Measurements from ENCODE around the gene SYNPO2.

SYNPO2 gene

DNA sequence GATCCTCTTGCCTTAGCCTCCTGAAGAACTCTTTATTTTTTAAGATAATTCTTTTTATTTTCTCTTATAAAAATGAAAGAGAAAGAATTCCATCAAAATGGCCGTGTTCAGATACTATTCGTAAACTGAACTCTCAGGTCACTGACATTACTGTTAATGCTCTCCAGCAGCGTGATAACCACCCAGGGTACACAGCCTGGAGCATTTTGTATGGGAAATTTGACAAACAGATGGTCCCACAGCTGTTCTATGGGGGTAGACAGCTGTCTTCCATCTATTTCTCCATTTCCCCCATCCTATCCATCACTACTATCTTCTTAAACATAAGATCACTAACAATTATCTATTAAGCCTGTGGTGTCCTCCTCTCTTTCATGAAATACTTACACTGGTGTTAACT, 47.8 kb downstream of the SYNPO2 start:
- no peak for DNase-seq

GRCh38 chr4:118939169-118939783, 50.6 kb downstream of the SYNPO2 start:
- no peak for DNase-seq

- DNase-seq, result no peak
These were observed 52.5 kb downstream of the SYNPO2 start for GRCh38 chr4:118941149-118941548.

GRCh38 chr4:118941799-118942198, 53.1 kb downstream of the SYNPO2 start:
- DNase-seq, result no peak

- DNase-seq, result no peak
These were observed 53.8 kb downstream of the SYNPO2 start for GRCh38 chr4:118942465-118942864.

DNA sequence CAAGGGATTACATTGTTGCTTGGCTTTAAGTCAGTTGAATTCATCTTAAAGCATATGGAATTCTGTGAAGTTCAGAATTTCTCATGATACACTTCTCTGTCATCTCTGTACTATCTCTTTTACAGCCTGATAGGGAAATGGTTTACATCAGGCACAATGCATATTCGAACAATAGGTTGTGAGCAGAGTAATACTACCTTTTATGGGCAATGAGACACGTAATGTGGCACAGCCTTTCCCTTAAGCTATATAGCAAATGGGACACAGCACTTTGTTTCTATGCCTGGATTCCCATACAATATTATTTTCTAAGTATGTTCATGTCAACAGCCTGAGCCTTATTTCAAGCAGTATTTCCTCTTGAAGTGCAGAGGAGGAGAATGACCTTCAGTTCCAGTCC, 58.4 kb downstream of the SYNPO2 start:
- DNase-seq, result no peak

DNA sequence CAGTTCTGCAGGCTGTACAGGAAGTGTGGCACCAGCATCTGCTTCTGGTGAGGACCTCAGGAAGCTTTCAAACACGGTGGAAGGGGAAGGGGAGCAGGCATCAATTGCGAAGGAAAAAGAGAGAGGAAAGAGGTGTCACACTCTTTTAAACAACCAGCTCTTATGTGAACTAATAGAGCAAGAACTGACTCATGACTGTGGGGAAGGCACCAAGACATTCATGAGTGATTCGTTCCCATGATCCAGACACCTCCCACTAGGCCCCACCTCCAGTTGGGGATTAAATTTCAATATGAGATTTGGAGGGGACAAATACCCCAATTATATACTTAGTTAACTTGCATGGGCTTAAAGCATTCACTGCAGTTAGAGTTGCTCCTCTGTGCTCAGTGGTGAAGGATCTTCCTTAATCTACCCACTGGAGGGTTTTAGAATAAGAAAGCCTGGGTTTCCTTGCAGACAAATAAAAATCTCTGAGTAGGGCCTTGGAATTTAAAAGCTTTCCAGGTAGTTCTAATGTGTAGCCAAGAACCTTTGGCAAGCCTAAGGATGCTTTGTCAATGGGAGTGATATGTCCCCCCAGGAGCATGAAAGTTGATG, 60.0 kb downstream of the SYNPO2 start:
- DNase-seq, result no peak

GRCh38 chr4:118950224-118950623, 61.6 kb downstream of the SYNPO2 start:
- DNase-seq, result no peak

- no peak for DNase-seq
These were observed 62.4 kb downstream of the SYNPO2 start for GRCh38 chr4:118950929-118951570.

GRCh38 chr4:118953276-118953675, 64.6 kb downstream of the SYNPO2 start:
- no peak for DNase-seq

- DNase-seq, result no peak
These were observed 65.6 kb downstream of the SYNPO2 start for GRCh38 chr4:118954246-118954645.

DNA sequence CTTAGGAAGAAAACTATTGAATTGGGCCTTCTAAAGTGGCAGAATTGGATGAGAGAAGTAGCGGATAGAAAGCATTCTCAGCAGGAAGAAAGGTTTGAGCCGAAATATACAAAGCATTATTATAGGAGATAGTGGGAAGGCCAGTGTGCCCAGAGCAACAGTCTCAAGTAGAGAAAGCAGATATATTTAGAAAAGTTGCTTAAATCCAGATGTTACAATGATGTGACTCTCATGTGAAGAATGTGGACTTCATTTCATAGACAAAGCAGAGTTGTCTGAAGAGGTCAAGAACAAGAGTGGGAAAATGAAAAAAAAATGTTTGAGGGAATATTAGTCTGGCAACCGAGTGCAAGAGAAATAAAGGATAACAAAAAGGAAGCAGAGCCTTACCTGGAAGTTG, 66.9 kb downstream of the SYNPO2 start:
- DNase-seq, result no peak

- DNase-seq, result no peak
These were observed 69.2 kb downstream of the SYNPO2 start for GRCh38 chr4:118957722-118958445.

DNA sequence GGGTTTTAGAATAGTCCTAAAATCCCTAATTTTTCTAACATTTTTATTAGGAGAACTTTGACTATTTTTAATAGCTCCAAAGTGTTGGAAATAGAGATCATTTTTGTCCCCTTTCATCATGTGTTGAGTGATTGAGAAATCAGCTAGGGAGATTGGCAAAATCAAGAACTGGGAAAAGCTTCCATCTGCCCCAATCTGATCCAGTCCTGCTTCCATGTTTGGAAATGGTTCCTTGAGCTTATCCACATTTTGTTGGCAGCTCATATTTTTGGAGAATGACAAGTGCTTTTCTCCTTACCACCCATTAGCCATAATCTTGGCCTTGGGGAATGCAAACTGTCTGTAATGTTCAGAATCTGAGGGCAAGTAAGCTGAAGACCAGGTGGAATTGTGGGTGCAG, 73.9 kb downstream of the SYNPO2 start:
- no peak for DNase-seq

DNA sequence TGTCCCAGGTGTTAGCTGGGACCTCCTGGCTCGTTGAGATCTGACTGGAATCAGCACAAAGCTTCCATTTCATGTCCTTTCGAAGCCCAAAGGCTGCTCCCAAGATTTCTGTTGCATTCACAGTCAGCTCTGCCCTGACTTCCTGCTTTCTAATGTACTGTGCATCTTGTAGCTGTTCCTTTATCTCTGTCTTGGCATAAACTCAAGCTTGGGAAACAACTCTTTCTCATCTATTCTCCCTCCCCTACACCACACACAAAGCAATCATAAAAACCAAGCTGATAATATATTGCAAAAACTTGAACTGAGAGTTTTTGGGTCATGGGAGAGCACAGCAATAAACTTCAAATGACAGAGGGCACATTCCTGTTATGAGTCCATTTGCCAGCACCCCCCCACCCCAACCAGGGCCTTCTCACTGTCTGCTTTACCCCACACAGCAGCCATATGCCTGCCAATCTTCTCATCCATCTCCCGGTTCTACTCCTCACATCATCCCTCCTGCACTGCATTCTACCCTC, 76.3 kb downstream of the SYNPO2 start:
- DNase-seq, result no peak

DNA sequence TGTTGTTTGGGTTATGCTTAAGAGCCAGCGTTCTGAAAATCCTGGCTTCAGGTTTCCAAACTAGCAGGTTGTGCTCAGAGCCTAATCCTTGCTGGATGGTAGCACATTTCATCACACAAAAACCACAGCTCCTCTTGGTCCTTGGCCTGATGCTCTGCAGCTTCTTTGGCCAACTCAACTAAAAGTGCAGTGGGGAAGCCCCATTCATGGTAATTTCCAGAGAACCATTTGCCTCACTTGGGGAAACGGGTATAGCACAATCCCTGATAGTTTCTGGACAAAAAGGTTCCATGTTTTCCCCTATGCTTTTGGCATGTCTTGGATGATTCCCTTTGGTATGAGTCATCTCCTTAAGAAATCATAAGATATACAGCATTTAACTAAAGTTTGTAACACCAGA, 78.7 kb downstream of the SYNPO2 start:
- DNase-seq, result no peak

- DNase-seq, result peak; percentile 31
These were observed 79.4 kb downstream of the SYNPO2 start for GRCh38 chr4:118968005-118968404.

- no peak for DNase-seq
These were observed 80.2 kb downstream of the SYNPO2 start for GRCh38 chr4:118968813-118969212.

- no peak for DNase-seq
These were observed 80.7 kb downstream of the SYNPO2 start for GRCh38 chr4:118969359-118969758.

GRCh38 chr4:118972167-118972566, 83.5 kb downstream of the SYNPO2 start:
- DNase-seq, result no peak

GRCh38 chr4:118973295-118973694, 84.6 kb downstream of the SYNPO2 start:
- DNase-seq, result no peak

GRCh38 chr4:118974758-118975157, 86.1 kb downstream of the SYNPO2 start:
- no peak for DNase-seq

- no peak for DNase-seq
These were observed 87.0 kb downstream of the SYNPO2 start for GRCh38 chr4:118975449-118976192.

All from CD4-positive, alpha-beta T cell treated with Interleukin-15 for 1 hour (primary cell).